Measurements from ENCODE around the gene LCN2. TPM values are rescaled to one million over a fixed set of nuclear protein-coding genes. Genes with fewer than 3 reads are reported as not detected.
"Not testable (repeated sequence)": the region's sequence is repeated elsewhere in the genome, so short reads cannot be mapped to it uniquely, and the experiment has no call there.

Gene LCN2
- total RNA-seq, 1 donor, result 2.2 TPM

DNA sequence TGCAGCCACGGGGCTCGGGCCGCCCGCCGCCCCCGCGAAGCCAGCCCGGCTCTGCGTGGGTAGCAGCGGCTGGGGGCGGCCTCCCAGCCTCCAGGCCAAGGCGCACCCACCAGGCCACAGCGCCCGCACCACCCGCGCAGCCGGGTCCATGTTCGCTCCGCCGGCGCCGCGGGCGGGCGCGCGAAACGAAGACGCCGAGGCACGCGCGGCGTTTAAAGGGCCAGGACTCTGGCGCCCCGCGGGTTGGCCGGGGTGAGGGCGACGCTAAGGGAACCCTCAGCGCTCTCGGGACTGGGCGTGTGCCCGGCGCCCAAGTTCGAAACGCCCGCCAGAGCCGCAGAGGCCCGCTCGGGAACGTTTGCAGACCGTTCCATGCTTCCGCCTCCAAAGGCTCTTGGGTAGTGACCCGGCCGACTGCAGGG is 21.7 kb upstream of the LCN2 start, which contains the start of gene PTGES2:
Gene PTGES2 (minus strand): TSS at position 162 of the 422 bp plus-strand sequence. CDS start 12 bp downstream, at position 150.
- DNase-seq (ENCODE audit: low read depth in 2 of 3, low spot score in 2 of 3), result peak; percentile 73 to 90 (median 89)

DNA sequence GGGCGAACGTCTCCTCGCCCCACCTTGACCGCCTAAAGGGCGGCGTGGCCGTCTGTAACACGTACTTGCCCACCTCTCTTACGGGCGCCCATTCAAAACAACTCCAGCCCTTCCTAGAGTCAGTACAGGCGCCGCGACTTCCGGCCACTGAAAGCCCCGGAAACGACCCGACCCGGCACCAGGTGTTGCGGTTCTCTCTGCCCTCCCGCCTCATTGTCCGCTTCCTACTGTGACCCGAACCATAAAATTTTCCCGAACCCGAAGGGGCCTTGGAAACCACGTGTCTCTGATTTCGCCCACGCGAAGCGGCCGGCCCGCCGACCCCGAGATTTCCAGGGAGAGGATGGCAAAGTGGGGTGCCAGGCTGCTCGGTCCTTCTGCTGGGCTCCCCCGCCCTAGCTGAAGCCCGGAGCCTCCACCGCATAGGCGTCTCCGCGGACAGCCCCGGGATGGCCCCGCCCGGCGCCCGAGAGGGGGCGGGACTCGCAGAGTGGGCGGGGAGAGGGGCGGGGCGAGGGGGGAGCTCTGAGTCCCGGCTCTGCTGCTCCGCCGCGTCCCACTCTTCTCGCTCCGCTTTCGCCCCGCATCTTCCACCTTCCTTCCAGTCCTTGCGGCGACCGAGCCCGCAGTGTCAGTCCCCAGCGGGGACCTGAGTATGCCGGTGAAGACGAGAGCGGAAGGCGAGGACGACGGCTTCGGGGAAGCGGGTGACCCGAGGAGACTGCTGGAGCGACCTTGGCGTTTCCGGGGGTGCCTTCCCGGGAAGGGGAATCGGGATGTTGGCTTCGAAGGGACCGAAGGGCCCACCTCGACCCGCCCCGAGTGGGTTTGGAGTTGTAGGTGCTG is 21.0 kb upstream of the LCN2 start:
- DNase-seq (ENCODE audit: low read depth in 2 of 3, low spot score in 2 of 3), result peak; percentile 87 to 94 (median 91)

DNA sequence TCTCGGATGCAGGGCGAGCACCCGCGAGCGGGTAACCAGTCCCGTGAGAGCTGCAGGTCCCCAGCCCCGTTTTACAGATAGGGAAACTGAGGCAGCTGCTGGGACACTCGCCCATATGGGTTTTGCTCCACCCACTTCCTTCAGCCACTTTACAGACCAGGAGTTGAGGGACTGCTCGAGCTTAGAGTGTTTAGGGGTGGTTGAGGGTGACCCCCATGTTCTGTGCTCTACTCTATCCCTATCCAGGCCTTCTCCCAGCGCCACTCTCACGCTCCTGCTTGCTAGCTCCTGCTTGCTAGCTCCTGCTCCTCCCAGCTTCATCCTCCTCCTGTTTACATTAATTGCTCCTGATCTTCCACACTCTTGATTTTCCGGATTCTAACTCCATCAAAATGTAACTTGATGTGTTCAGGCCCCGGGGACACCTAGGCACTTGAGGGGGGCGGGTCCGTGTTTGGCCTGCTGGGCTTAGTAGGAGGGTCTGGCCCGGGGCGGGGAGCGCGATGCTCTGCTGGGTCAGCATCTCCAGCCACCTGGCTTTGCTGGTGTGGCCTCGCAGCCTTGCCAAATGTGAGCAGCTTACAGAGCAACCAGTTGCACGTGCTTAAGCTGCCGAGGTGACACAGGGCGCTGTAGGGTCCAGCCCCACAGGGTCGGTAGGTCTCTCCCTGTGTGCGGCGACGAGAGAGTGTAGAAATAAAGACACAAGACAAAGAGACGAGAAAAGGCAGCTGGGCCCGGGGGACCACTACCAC is 20.2 kb upstream of the LCN2 start:
- DNase-seq (ENCODE audit: low read depth in 2 of 3, low spot score in 2 of 3), result no peak

DNA sequence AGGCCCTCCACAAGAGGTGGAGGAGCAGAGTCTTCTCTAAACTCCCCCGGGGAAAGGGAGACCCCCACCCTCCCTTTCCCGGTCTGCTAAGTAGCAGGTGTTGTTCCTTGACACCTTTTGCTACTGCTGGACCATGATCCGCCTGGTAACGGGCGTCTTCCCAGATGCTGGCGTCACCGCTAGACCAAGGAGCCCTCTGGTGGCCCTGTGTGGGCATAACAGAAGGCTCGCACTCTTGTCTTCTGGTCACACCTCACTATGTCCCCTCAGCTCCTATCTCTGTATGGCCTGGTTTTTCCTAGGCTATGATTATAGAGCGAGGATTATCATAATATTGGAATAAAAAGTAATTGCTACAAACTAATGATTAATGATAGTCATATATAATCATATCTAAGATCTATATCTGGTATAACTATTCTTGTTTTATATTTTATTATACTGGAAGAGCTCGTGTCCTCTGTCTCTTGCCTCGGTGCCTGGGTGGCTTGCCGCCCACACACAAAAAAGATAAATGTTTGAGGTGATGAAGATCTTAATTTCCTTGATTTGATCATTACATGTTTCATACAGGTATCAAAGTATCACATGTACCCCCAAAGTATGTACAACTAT is 19.2 kb upstream of the LCN2 start:
- not testable (repeated sequence) for DNase-seq (ENCODE audit: low read depth in 2 of 3, low spot score in 2 of 3)

DNA sequence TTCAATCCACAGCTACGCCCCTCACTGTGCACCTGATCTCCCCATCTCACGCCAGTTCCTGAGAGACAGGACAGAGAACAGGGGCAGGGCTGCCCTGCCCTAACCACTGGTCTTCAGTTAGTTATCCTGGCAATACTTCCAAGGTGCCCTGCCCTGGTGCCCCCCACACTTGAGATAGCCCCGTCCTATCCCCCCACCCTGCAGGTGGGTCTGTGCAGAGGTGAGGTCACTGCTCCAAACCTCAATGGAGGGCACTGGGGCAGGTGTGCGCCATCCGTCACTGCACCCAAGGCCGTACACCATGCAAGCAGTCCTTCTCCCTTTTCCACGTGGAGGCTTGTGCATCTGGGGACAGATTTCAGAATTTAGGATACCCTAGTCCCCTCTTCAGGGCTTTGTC is 18.6 kb upstream of the LCN2 start:
- DNase-seq (ENCODE audit: low read depth in 2 of 3, low spot score in 2 of 3), result not testable (repeated sequence)

DNA sequence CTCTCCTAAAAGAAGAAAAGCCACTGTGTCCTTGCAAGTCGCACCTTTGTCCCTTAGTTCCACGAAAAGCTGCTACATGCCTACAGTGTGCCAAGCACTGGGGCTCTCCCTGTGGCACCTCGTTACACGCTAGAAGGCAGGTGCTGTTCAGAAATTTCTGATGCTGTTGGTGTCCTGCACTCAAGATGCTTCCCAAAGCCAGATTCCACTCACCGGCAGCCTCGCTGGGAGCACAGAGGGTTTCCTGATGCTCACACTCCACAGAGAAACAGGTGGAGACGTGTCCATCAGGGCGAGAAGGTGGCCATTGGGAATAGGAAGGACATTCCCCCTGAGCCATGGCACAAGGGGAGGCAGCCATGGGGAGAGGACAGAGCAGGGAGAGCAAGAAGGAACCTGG is 17.9 kb upstream of the LCN2 start:
- not testable (repeated sequence) for DNase-seq (ENCODE audit: low read depth in 2 of 3, low spot score in 2 of 3)

DNA sequence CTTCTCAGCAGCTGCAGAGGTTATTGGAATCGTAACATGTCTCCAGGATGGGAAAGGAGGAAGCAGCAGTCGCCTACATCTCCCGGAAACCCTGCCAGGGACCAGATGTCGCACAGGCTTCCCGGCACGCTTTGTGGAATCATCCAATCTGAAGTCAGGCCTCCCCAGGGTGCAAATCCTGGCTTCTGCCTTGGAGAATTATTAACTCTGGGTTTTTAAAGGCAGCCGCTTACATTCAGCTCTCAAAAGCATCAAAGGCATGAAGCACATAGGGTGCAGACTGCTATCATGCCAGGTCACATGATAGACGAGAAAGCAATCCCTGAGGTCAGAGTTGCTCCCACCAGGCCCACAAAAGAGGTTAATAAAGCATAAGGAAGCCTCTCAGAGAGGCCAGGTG is 17.1 kb upstream of the LCN2 start:
- DNase-seq (ENCODE audit: low read depth in 2 of 3, low spot score in 2 of 3), result not testable (repeated sequence)

DNA sequence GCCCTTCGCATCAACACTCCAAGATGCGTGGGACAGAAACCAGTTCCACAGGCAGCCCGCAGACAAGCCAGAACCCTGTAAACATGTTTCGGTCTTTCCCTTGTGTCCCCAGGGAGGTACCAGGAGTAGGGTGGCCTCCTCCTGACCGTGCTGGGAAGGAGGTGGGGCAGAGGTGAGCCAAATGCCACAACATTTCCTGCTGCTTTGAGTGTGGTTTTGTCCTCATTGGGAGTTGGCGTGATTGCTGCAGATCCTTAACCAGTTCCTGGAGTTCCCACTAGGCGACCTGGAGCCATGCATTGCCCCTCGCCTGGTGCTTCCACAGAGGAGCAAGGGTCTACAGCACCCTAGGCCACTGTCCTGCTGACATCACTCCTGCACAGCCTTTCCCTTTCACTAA is 13.7 kb upstream of the LCN2 start:
- not testable (repeated sequence) for DNase-seq (ENCODE audit: low read depth in 2 of 3, low spot score in 2 of 3)

DNA sequence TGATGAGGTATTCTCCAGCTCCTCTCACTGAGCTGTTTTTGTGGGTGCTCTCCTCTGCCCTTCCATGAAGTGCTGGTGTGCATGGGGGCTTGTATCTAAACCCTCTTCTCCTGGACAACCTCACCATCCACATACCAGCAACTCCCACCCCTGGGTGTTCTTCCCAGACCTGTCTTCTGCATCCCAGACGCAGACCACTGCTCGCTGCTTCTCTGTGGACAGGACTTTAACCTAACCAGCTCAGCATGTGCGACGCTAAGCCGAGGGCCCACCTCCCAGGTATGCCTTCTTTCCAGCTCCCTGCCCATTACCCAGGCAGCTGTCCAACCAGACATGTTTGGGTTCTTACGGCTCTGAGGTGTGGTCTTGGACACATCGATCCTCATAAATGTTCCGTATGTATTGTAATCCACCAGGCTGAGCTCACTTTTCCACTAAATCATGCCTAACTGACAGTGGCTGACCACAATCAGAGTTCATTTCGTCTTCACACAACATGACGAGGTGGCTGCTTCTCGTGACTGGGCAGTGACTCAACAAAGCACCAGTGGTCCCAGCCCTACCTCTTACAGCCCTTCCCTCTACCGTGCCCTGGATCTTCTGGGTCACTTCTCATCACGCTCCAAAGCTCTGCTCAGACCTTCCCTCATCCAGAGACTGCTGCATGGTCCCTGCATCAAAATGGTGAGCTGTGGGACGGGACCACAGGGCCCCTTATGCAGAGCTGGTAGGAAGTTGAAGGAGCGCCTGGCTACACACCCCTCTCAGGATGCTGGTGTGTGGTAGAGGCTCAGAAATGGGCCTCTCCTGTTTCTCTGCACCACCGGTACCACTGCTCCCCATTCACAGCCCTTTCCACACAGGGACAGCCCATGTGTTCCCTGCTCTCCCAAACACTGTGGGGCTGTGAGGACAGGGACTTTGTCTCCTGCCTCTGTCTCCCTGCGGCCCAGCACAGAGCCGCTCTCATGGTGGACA is 12.1 kb upstream of the LCN2 start:
- DNase-seq (ENCODE audit: low read depth in 2 of 3, low spot score in 2 of 3), result no peak

DNA sequence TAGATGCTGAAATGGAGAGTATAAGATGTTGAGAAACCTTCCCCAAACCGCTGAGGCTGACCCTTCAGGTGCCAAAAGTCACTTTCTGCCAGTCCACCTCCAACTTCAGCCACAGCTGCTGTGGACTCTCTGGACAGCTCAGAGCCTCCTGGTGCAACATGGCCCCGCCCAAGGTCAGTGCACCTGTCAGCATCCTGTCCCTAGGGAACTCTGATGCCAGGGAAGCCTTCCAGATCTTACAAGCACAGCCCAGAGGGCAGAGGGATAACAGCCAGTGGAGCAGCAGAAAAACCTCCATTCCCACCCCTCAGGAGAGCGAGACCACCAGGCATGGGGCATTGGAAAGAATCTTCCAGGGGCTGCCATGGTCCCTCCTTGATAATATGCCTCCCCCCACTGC is 11.3 kb upstream of the LCN2 start:
- no peak for DNase-seq (ENCODE audit: low read depth in 2 of 3, low spot score in 2 of 3)

DNA sequence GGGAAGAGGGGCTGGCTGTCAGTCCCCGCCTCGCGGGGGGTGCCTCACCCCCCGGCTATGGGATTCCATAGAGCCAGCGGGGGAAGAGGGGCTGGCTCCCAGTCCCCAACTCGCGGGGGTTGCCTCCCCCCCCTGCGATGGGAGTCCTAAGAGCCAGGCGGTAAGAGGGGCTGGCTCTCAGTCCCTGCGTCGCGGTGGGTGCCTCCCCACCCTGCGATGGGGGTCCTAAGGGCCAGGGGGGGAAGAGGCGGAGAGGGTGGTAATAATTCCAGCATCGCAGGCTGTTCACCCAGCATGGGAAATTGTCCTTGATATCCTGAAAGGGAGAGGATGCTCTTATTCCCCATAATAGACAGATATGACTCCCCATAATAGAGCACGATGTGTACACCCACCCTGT is 9.6 kb upstream of the LCN2 start:
- no peak for DNase-seq (ENCODE audit: low read depth in 2 of 3, low spot score in 2 of 3)

DNA sequence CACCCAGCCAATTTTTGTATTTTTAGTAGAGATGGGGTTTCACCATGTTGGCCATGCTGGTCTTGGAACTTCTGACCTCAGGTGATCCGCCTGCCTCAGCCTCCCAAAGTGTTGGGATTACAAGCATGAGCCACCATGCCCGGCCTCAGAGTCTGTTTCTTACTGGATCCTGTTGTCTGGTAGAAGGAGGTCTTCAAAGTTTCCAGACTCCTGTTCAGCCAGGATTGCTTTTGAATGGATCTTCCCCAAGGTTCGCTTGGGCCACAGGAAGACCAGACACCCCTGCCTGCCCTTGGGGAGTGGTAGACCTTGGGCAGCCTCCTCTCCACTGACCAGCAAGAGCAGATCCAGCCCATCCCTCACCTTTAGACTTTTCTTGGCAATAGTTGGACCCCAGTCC is 7.6 kb upstream of the LCN2 start:
- no peak for DNase-seq (ENCODE audit: low read depth in 2 of 3, low spot score in 2 of 3)

DNA sequence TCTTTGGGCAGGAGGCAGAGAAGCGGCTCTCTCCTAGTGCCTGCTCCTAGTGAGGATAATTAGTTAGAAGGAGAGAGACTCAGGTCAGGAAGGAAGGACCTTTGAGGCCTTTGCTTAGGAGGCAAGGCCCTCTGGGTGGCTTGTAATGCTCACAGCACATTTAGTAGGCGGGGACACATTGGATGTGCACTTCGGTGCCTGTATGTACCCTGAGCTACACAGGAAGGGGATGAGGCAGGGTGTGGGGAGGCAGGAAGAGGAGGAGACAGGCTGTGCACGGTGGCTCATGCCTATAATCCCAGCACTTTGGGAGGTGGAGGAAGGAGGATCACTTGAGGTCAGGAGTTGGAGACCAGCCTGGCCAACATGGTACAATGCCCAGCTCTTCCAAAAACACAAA is 7.2 kb upstream of the LCN2 start:
- no peak for DNase-seq (ENCODE audit: low read depth in 2 of 3, low spot score in 2 of 3)

DNA sequence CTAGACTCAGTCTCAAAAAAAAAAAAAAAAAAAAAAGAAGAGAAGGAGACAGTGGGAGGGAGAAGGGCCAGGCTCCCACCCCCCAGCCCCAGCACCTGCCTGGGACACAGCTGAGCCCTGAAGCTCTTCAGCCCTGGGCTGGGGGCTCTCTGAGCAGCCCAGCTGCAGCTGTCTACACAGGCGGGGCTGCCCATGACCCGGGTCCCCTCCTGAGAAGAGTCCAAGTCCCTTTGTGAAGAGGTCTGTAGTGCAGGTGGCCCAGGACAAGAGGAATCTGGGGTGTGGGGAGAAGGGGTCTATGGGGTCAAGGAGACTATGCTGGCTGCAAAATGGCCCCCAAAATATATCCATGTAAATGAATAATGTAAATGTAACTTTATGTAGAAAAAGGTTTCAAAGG is 6.7 kb upstream of the LCN2 start:
- DNase-seq (ENCODE audit: low read depth in 2 of 3, low spot score in 2 of 3), result no peak

DNA sequence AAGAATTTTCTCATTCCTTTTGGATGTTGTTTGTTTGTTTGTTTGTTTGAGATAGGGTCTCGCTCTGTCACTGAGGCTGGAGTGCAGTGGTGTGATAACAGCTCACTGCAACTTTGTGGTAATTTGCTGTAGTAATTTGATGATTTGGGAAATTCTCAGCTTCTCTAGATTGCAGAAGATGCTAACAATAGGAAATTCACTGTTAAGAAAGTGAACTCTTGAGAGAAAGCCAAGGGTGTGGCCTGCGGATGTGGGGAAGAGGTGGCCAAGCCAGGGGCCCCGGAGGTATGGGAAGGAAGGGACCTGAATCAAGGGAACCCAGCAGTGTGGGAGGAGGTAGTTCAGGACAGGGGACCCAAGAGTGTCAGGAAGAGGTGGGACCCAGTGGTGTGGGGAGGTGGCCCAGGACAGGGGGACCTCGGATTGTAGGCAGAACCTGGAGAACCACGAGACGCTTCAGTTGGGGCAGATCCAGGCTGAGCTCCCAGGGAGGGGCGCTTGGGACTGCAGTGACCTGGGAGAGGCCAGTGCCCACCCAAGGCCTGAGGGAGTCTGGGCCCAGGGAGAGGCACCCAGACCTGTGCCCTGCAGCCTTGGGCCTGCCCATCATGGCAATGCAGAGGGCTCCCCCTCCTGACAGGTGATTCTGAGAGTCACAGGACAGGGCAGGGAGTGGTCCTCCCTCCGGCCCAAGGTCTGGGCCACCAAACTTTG is 5.6 kb upstream of the LCN2 start:
- no peak for DNase-seq (ENCODE audit: low read depth in 2 of 3, low spot score in 2 of 3)

DNA sequence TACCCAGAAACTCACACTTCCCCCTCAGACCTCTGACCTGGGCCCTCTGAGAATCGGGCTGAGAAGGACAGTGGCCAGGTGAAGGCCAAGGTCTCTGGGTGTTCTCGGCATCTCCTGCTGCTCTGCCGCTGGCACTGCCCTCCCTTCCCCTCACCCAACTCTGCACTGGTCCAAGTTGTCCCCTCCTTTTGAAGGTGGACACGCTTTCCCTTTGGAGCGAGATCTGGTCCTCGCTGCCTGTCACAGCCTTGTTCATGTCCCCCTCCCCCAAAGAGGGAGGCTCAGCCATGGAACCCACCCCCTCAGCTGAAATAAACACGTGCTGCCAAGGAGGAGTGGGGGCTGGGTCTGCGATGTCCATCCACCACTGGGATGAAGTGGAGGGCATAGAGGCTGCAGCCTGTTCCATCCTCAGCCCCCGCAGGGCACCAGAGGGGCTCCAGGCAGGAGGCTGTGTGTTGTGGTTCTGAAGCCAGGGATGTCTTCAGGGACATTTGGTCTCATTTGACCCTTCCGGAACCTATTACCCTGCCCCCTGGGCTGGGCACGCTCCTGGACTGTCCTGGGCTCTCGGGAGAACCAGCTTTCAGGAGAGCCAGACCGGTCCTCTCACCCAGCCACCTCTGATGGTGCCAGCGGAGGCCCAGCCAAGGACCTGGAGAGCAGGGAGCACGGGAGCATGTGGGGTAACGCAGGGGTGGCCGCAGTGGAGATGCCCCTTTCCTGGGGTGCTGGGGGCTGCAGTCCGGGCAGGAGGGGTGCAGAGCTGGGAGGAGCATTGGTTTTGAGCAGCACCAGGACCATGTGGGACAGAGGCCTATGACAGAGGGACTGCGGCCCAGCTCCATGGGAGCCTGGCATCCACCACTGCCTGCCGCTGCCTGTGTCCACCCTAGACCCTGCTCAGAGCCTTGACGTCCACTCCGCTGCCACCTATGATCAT is 4.7 kb upstream of the LCN2 start:
- no peak for DNase-seq (ENCODE audit: low read depth in 2 of 3, low spot score in 2 of 3)

DNA sequence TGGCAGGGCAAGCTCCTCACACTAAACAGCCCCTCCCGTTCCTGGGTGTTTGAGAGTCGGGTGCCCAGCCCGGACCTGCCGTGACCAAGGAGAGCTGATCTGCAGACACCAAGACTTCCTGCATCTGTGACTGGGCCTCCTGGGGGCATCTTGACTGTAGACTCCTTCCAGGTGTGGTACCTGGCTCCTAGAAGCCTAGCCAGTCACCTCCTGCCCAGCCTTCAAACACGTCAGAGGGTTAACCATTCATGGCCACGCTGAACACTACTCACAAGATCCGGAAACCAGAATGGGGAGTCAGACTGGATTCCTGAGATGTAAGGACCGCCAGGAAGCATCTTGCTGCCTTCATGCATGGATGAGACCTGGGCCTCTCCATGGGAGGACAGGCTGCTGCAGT is 3.7 kb upstream of the LCN2 start:
- no peak for DNase-seq (ENCODE audit: low read depth in 2 of 3, low spot score in 2 of 3)

DNA sequence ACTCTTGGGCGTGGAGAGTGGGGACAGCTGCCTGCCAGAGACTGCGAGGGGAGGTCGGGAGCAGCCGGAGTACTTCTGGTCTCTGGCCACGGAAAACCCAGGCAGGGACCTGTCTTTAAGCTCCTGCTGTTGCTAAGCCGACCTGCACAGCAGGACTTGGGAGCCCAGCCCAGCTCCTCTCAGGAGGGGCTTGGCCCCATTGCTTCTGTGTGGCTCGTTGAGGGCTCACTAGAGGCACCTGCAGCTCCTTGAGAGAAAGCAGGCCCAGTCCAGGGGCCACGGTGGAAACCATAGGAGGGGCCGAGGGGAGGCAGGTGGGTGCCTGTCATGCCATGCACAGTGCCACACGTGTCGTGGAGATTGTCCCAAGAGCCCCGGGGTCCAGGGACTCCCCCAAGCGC is 3.3 kb upstream of the LCN2 start:
- DNase-seq (ENCODE audit: low read depth in 2 of 3, low spot score in 2 of 3), result no peak
